SK-N-MC (cell line): ENCODE results near the gene CAMSAP1.

Experiments
- EZH2 ChIP-seq: fragments of 200-600 bp; sonication (generic); IDR thresholded peaks from one replicate; pipeline ENCODE4 v1.6.1; 2017; ENCODE audit warnings: antibody characterized with exemption
- POLR2AphosphoS5 ChIP-seq: IDR thresholded peaks from 2 replicates; pipeline ENCODE4 v1.6.1; 2012; ENCODE audit warnings: mild to moderate bottlenecking, low read depth, low read length, borderline replicate concordance

DNA sequence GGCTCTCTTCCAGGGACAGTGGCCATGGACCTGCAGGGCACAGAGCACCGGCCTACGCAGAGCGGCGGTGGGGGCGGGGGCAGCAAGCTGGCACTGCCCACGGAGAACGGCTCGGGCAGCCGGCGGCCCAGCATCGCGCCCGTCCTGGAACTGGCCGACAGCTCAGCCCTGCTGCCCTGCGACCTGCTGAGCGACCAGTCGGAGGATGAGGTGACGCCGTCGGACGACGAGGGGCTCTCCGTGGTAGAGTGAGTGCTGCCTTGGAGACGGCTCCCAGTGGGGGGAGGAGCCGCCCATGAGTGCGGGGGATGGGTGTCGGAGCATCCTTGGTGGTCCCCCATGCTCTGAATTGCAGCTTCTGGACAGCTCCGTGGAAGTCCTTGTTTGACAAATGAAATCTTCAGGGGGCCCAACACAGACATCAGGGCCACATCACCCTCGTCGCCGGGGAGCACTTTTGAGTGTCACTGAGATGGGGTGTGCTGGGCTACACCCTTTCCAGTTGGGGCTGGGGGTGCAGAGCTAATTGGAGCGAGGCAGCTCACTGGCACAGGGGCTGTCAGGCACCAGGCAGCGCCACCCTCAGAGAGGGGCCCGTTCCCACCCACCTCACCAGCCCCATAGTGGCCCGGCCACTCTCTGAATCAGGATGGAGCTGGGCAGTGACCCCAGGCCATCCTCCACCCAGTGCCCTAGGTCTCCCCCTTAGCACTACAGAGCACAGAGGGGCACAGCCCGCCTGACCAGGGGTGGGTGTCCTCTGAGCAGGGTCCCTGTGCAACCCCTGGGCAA is 134.4 kb downstream of the CAMSAP1 start:
- TF ChIP-seq POLR2AphosphoS5 (no peak), EZH2 (no peak)
